Kidney glomerular epithelial cell (primary cell): Measurements from ENCODE around the gene TTC33.
A peak's percentile ranks its signal among the peaks of the same experiment; 100 is the strongest.
"Not testable (repeated sequence)": the region's sequence is repeated elsewhere in the genome, so short reads cannot be mapped to it uniquely, and the experiment has no call there.

Experiments used
- DNase-seq: peaks from one replicate; lab custom pipeline; 2025; lab: John Stamatoyannopoulos, UW

Gene TTC33

DNA sequence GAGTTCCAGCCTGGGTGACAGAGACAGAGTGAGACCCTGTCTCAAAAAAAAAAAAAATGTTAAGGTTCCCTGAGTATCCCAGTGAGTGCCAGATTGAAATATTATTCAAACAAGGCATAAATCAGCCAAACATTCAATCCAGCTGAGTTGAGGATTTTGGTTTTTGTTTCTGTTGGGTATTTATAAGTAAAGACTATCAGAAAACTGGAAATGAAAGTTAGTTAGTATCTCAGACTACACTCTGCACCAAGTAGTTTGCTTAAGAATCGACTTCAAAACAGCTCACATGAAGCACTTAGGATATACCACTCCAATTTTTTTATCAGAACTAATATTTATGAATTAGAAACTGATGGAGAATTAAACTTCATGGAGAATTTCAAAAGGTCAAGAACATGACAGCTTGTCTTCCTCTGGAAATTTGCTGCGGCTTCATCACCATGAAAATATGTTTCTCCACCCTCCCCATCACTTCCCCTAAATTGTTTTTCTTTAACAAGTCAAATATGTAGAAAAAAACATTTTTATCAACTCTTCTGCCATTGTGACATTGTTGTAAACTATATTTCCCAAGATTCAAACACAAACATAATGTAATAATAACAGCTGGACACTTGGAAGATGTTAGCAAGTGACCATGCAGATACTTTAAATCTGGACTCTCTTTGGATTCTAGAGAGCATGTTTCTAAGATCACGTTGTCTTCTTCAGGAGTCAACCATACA is 186.1 kb downstream of the TTC33 start:
- no peak for DNase-seq

DNA sequence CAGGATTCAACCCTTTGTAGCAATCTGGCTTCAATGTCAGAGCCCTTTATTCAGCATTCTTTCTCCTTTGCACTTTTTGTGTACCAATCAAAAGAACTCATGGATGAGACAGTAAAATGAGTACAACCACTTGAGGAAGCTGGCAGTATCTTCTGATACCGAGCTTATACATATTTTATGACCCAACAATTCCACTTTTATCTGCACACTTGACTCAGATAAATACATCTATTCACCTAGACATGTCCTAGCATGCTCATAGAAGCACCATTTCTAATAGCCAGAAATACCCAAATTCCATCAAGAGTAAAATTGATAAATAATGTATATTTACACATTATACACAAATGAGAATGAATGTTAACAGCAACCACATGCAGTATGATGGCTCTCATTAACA is 187.2 kb downstream of the TTC33 start:
- no peak for DNase-seq

DNA sequence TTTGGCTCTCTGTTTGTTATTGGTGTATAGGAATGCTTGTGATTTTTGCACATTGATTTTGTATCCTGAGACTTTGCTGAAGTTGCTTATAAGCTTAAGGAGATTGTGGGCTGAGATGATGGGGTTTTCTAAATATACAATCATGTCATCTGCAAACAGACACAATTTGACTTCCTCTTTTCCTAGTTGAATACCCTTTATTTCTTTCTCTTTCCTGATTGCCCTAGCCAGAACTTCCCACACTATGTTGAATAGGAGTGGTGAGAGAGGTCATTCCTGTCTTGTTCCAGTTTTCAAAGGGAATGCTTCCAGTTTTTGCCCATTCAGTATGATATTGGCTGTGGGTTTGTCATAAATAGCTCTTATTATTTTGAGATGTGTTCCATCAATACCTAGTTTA is 192.6 kb downstream of the TTC33 start:
- DNase-seq: not testable (repeated sequence)

DNA sequence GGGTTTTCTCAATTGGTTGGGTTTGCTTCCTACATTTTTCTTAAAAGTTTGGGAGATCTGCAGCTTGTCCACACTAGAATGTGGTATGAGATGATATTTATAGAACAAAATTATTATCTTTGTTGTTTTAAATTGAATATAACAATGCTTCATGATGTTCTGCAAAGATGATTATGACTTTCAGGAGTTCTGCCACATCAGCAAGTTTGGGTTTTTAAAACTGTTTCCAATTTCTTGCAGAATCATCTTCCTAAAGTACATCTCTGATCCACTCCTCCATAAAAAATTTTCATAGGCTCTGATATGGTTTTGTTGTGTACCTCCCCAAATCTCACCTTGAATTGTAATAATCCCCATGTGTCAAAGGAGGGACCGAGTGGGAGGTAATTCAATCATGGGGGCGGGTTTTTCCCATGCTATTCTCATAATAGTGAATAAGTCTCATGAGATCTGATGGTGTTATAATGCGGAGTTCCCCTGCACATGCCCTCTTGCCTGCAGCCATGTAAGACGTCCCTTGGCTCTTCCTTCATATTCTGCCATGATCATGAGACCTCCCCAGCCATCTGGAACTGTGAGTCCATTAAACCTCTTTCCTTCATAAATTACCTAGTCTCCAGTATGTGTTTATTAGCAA is 195.2 kb downstream of the TTC33 start:
- DNase-seq: no peak

DNA sequence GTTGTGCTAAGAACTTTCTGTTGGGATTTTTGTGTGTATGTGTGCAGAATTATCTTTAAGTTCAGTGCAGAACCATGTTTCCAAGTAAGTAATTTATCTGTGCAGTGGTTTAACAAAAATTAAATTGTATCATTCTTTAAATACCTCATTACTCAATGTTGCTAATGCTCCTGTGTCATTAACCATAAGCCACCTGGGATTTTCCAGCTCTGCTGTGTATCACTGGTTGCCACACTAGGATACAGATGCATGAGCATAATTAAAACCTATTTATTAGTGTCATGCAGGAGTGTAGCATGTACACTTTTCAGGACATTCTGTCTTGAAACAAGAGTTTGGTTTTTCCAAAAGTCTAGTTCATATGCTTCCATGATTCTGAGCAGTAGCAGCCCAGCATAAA is 196.5 kb downstream of the TTC33 start:
- DNase-seq: no peak

DNA sequence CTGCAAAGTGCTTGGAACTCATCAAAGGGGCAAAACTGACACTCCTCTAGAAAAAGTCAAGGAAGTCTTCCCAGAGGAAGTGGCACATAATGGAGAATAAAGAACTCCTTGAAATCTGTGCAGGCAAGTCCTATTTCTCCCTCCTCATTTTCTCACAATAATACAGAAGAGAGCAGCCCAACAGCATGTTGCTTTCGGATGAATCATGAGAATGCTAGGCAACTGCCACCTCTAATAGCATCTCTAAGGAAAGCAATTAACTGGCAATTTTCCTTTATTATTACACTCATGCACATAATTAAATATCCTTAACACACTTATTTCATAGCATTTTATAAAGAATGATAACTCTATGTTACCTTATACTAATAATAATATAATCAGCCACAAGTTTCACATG is 198.3 kb downstream of the TTC33 start:
- no peak for DNase-seq

DNA sequence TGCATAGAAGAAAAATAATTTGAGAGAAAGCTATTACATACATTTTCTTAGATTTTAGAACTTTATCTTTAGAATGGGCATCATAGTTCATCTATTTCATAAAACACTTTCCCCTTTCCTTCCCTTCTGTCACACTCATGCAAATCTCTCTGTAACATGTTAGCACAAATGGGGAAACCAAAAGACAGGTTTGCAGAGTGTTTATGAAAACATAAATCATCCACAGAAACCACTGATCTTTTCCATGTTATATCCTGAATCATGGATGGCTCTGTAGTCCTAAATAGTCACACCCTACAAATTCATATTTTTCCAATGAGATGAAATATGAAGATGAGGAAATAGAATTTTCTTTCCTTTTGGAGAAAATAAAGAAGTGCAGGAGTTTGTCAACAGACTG is 198.9 kb downstream of the TTC33 start:
- DNase-seq: no peak

DNA sequence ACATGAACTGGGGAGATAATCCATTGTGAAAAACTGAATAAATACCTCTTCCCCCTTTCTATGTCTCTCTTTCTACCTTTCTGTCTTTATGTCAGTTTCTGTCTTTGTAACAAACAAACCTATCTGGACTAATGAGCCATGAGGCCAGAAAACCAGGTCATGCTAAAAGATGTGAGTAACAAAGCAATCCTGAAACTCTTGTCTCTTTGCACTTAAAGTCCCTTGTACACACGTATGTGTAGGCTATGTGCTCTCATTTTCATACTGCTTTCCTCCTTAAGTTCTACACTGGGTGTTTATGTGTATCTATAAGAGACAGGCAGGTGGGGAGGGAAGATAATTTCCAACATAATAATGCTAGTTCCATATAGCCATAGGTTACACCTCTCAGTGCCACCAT is 199.9 kb downstream of the TTC33 start:
- DNase-seq: no peak

DNA sequence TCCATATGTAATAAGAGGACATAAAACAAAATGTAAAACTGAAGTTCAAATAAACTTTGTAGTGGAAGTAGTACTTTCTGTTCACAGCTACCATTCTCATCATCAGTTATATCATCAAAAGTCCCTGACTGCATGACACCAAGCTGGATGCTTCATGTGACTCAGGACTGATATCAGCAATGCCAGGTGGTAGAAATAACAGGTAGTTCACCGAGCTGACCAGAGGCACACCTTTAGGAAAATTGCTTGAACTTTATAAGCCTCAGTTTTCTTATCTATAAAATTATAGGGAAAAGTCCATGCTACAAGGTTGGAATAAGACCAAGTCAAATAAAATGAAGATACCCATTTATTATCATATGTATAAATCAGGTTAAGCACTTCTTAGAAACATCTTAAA is 200.9 kb downstream of the TTC33 start:
- no peak for DNase-seq

DNA sequence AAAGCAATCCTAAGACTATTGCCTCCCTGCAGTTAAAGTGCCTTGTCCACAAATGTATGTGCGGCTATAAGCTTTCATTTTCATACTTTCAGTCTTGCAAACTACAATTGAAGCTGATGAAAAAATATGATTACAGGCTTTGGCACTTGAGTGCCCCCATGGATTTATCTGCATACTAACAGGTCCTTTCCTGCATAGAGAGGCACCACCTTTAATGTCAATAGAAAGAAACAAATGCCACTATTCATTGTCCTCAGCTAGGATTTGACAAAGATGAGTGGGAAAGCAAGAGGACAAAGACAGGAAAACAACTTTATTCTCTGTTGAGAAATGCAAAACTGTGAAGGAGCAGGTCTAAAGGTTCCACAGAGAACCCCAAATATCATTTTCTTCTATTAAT is 201.7 kb downstream of the TTC33 start:
- DNase-seq: no peak

DNA sequence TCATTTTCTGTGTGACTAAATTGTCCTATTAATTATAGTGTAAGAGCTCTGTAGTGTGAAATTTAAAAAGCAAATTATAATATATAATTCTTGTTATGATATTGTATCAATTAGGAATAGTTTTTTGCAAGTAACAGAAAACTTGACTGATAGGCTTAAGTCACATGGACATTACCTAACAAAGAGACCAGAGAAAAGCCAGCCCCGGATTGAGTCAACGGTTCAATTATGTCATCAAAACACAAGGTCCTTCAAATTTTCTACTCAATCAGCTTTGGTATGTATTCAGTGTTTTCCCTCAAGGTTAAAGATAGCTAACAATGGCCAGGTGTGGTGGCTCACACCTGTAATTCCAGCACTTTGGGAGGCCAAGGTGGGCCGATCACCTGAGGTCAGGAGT is 202.8 kb downstream of the TTC33 start:
- no peak for DNase-seq

DNA sequence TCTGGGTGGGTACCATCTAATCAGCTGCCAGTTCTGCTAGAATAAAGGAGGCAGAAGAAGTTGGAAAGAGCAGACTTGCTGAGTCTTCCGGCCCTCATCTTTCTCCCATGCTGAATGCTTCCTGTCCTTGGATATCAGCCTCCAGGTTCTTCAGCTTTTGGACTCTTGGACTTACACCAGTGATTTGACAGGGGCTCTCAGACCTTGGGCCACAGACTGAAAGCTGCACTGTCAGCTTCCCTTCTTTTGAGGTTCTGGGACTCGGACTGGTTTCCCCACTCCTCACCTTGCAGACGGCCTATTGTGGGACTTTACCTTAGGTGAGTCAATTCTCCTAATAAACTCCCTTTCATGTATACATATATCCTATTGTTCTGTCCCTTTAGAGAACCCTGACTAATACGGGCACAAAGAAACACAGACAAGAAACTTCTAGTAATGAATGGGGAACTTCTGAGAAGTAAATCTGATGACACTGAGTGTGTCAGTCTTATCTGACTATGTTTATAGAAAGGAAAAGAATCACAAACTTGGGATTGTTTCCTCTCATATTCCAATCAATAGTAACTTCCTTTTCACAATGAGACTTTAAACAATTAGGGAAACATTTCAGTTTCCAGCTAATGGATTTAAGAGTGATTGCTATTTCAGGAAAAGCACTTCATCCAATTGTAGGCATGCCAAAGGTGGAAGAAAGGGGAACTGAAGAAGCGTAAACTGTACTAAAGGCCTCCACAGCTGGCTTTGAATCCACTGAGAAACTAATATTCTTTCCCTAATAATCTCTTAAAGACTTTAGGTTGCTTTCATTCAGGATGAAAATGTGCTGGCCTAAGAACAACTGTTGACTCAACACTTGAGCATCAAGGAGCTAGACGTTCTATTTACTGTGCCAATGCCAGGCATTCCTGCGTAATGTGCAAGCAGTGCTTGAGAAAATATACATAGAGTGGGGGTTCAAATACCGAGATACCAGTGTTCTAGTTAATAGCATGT is 204.0 kb downstream of the TTC33 start:
- peak; percentile 89 for DNase-seq

DNA sequence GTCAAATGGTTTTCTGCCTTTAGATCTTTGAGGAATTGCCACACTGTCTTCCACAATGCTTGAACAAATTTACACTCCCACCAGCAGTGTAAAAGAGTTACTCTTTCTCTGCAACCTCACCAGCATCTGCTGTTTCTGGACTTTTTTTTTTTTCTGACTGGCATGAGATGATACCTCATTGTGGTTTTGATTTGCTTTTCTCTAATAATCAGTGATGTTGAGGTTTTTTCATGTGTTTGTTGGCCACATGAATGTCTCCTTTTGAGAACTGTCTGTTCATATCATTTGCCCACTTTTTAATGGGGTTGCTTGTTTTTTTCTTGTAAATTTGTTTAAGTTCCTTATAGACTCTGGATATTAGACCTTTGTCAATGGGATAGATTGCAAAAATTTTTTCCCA is 205.3 kb downstream of the TTC33 start:
- no peak for DNase-seq

DNA sequence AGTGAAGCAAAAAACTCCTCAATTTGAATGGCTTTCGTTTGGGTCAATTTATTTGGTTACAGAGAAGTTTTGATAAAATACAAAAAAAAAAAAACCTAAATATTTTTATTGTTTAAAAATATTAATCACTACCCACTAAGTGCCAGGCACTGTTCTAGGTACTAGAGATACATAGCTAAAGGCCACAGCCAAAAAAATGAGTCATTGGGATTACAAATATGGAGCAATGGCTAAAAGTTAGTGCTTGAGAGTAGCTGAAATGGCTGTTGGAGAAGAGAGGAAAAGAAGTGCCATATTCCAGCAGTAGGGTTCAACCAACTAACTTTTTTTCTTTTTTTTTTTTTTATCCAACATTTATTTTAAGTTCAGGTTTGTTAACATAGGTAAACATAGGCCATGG is 206.1 kb downstream of the TTC33 start:
- no peak for DNase-seq

DNA sequence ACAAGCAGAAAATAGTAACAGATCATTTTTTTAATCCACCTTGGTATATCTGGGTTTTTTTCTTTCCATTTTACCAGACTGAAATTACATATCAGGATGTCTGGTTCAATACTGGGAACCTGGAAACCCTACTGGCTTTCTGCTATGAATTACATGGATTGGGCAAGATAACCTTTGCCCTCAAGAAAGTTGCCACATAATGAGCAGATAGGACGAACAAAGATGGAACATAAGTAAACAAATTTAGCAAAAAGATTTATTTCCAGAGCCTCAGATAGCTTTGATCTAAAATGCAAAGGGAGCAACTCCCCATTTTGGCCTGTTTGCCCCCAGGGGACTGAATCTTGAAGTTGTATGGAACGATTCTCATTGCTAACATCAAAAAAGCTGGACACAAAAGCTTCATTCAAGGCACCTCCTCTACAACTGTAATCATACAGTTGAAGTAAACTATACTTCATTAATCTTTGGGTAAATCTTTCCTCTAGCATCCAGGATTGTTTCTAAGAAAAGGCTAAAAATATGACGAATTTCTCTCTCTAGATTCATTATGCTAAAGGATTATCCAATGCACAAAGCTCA is 207.7 kb downstream of the TTC33 start:
- no peak for DNase-seq

DNA sequence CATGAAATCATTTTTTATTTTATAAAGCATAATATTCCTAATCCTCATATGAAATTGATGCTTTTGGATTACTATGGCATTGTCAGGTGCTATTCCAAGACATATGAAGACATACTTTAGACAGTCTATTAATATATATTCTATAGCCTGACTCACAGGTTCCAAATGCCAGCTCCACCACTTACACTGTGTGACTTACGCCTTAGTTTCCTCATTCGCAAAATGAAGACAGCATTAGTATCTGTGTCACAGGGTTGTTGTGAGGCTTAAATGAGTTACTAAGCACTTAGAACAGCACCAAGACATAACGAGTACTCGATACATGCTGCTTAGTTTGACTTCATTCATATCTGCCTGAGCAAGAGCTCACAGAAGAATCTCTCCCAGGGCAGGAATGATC is 208.2 kb downstream of the TTC33 start:
- DNase-seq: no peak

DNA sequence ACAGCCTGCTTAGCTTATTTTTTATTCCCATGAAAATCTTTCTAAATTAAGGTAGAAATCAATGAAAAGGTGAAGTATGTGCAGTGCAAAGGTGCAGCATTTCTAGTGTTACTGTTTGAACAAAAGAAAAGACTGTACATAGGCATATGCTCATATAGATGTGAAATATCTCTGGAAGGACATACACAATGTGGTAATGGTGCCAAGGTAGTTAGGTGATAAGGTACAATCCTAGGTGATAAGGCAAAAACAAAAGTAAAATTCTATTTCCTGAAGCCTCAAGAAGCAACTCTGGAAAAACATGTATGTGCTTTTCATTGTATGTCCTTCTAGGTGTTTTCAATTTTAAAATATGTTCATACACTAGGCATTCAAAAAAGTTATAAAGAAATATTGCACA is 215.5 kb downstream of the TTC33 start:
- DNase-seq: no peak

DNA sequence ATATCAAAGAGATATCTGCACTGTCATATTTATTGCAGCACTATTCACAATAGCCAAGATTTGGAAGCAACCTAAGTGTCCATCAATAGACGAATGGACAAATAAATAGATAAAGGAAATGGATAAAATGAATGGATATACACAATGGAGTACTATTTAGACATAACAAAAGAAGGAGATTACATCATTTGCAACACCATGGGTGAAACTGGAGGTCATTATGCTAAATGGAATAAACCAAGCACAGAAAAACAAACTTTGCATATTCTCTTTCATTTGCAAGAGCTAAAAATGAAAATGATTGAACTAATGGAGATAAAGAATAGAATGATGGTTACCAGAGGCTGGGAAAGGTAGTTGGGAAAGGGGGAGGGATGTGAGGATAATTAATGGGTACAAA is 231.1 kb downstream of the TTC33 start:
- DNase-seq: no peak

DNA sequence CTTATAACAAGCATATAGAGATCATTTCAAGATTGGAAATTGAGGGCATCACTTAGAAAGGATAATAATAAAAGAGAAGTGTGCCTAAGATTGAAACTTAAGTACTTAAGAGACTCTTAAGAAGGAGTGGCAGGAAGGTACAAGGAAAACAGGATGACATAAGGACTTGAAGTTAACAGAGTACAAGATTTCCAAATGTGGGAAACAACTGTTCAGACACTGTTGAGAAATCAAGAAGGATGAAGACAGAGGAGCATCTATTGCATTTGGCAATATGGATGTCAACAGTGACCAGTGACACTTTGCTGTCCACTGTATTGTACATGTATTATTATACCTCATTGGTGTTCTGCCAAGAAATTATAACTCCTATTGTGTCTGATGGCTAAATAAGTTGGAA is 233.8 kb downstream of the TTC33 start:
- no peak for DNase-seq

DNA sequence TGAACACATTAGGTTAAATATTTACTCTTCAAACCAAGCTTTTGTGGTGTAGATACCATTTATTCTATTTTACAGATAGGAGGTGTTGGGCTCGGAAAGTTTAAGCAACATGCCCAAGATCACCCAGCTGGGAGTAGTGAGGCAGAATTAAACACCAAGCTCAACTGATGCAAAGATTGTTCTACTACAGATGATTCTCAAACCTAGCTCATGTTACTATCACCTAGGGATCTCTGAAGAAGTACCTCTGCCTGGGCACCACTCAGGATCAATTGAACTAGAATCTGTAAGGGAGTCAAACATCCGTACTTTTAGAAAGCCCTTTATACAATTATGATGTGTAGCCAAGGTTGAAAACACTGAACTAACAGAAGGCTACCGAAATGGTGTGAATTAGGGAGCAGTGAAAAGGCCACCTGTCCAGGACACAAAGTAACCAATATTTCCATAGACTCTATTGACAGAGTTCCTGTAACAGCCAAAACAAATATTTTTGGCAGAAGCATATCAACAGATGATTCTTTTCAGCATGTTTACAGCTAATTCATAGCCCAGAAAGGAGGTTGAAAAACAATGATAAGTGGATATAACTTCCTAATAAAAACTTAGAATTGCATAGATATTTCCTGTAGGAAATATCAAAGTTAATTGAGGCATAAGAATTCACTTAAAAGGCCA is 234.5 kb downstream of the TTC33 start:
- no peak for DNase-seq

DNA sequence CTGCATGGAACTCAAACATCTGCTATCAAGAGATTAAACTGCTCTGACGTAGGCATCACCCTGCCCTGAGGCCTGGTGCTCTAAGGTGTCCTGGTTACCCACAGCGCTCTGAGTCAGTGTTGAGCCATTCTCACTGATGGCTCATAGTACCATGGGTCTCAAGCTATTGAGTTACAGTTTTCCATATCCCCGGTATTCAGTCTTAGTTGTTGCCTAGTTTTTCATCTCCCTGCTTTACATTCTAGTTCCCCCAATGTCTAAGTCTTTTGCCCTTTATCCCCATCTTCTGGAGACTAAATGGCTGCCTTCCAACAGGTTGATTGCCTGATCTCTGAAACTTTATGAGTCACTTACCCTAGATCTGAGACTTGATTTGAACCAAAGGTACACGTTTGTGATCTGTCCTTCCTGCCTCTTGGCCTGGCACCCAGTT is 237.3 kb downstream of the TTC33 start:
- DNase-seq: no peak

DNA sequence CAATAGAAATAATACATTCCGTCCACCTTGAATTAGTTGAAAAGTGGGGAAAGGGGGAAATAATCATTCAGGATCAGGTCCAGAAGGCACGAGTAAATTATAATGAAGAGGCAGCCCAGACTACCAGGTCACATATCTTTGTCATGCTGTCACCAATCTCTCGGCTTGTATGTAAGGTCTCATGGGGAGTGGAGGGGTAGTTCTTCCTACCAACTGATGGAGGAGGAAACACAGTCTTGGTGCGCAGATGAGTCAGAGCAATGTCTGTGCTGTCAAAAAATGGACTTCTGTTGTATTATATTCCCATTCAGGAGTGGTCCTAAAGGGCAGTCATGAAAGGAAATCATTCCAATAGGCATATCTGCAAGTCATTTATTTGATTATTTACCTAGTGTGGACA is 240.3 kb downstream of the TTC33 start:
- no peak for DNase-seq
